HL-60 (cell line): ENCODE results near the gene FREM2.

Experiments used
- GABPA ChIP-seq: IDR thresholded peaks from 2 replicates; pipeline ENCODE4 v1.6.1; 2012; ENCODE audit warnings: low read depth
- POLR2AphosphoS5 ChIP-seq: IDR thresholded peaks from 2 replicates; pipeline ENCODE4 v1.6.1; 2012; ENCODE audit warnings: low read depth
- SPI1 ChIP-seq: IDR thresholded peaks from 2 replicates; pipeline ENCODE4 v1.6.1; 2012; ENCODE audit warnings: low read depth, mild to moderate bottlenecking, borderline replicate concordance
- TF ChIP-seq, protein P1 (sequence below): IDR thresholded peaks from one replicate; pipeline ENCODE4 v1.5.1; 2011; ENCODE audit warnings: low read length, control low read depth, inconsistent platforms; ENCODE audit not compliant: insufficient read depth
- TF ChIP-seq, protein P2 (sequence below): IDR thresholded peaks from 2 replicates; pipeline ENCODE4 v1.6.1; 2012; ENCODE audit warnings: low read depth; ENCODE audit not compliant: insufficient replicate concordance

GRCh38 chr13:38804536-38804935, 117.7 kb downstream of the FREM2 start:
- TF ChIP-seq, protein P1, sequence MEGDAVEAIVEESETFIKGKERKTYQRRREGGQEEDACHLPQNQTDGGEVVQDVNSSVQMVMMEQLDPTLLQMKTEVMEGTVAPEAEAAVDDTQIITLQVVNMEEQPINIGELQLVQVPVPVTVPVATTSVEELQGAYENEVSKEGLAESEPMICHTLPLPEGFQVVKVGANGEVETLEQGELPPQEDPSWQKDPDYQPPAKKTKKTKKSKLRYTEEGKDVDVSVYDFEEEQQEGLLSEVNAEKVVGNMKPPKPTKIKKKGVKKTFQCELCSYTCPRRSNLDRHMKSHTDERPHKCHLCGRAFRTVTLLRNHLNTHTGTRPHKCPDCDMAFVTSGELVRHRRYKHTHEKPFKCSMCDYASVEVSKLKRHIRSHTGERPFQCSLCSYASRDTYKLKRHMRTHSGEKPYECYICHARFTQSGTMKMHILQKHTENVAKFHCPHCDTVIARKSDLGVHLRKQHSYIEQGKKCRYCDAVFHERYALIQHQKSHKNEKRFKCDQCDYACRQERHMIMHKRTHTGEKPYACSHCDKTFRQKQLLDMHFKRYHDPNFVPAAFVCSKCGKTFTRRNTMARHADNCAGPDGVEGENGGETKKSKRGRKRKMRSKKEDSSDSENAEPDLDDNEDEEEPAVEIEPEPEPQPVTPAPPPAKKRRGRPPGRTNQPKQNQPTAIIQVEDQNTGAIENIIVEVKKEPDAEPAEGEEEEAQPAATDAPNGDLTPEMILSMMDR = no peak
- TF ChIP-seq POLR2AphosphoS5 (no peak), GABPA (no peak), SPI1 (no peak)
- TF ChIP-seq, protein P2, sequence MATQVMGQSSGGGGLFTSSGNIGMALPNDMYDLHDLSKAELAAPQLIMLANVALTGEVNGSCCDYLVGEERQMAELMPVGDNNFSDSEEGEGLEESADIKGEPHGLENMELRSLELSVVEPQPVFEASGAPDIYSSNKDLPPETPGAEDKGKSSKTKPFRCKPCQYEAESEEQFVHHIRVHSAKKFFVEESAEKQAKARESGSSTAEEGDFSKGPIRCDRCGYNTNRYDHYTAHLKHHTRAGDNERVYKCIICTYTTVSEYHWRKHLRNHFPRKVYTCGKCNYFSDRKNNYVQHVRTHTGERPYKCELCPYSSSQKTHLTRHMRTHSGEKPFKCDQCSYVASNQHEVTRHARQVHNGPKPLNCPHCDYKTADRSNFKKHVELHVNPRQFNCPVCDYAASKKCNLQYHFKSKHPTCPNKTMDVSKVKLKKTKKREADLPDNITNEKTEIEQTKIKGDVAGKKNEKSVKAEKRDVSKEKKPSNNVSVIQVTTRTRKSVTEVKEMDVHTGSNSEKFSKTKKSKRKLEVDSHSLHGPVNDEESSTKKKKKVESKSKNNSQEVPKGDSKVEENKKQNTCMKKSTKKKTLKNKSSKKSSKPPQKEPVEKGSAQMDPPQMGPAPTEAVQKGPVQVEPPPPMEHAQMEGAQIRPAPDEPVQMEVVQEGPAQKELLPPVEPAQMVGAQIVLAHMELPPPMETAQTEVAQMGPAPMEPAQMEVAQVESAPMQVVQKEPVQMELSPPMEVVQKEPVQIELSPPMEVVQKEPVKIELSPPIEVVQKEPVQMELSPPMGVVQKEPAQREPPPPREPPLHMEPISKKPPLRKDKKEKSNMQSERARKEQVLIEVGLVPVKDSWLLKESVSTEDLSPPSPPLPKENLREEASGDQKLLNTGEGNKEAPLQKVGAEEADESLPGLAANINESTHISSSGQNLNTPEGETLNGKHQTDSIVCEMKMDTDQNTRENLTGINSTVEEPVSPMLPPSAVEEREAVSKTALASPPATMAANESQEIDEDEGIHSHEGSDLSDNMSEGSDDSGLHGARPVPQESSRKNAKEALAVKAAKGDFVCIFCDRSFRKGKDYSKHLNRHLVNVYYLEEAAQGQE = no peak
